Activated CD8-positive, alpha-beta T cell treated with anti-CD3 and anti-CD28 coated beads, Interleukin-2, amount 10 ng/mL, durations not matched to agents 7 days and 5 days (primary cell): Measurements from ENCODE around the gene OBI1. TPM values are rescaled to one million over a fixed set of nuclear protein-coding genes. Genes with fewer than 3 reads are reported as not detected.

ENCODE experiments used
- ATAC-seq: fragments of 150-1000 bp; cut with Tn5 transposase; one replicate; pipeline ENCODE4 v1.10.0; 2021; ENCODE audit warnings: moderate library complexity
- CTCF ChIA-PET: fragments of 350-600 bp; sonication (Branson Sonifier 250); formaldehyde crosslinking; loops from one replicate; lab custom pipeline; 2021; ENCODE audit warnings: antibody characterized with exemption; lab: Charles Lee
- POLR2A ChIA-PET: fragments of 350-600 bp; sonication (Branson Sonifier 250); formaldehyde crosslinking; loops from one replicate; lab custom pipeline; 2021; ENCODE audit warnings: antibody characterized with exemption; lab: Charles Lee
- DNase-seq: peaks from one replicate; pipeline ENCODE4 v3.0.0-alpha.2; 2020
- H3K27ac Mint-ChIP-seq: one replicate; pipeline ENCODE4 v1.8.0; 2021; ENCODE audit warnings: mild to moderate bottlenecking, mixed read lengths
- H3K27me3 Mint-ChIP-seq: one replicate; pipeline ENCODE4 v1.8.0; 2021; ENCODE audit warnings: low read depth, mixed read lengths
- H3K36me3 Mint-ChIP-seq: one replicate; pipeline ENCODE4 v1.8.0; 2021; ENCODE audit warnings: low read depth, mixed read lengths
- H3K4me1 Mint-ChIP-seq: one replicate; pipeline ENCODE4 v1.8.0; 2021; ENCODE audit warnings: low read depth, mixed read lengths
- H3K4me3 Mint-ChIP-seq: one replicate; pipeline ENCODE4 v1.8.0; 2021; ENCODE audit warnings: mild to moderate bottlenecking, mixed read lengths
- H3K9me3 Mint-ChIP-seq: one replicate; pipeline ENCODE4 v1.8.0; 2022; ENCODE audit warnings: mixed read lengths; ENCODE audit not compliant: insufficient read depth
- total RNA-seq, 2 experiments: library from RNA; stranded (reverse); gene quantifications; one replicate each; pipeline ENCODE4 v1.2.3, GENCODE V29; 2021

OBI1 gene
- total RNA-seq, 2 experiments from 2014 or later = 20.0 to 21.4 TPM

GRCh38 chr13:78600280-78600883 lies 58.6 kb downstream of the OBI1 start:
- ATAC-seq (no peak), DNase-seq (no peak)
- peaks cover 77% of the 10 kb centered on the region for H3K27me3 Mint-ChIP-seq
- H3K4me3 Mint-ChIP-seq = no peak overlapping the region
- H3K27ac Mint-ChIP-seq = peak overlapping the region; percentile 28
- H3K36me3 Mint-ChIP-seq = peaks cover 7% of the 10 kb centered on the region
- CTCF ChIA-PET = no interaction called here
- peaks cover 30% of the 10 kb centered on the region for H3K4me1 Mint-ChIP-seq
- no peaks in the 10 kb centered on the region for H3K9me3 Mint-ChIP-seq
- POLR2A ChIA-PET = interaction anchor here (0.6 kb wide), 1 partner anchor 58 kb away, joined by 3 read pairs; no protein-coding TSS in a partner anchor

GRCh38 chr13:78599645-78600279 lies 59.2 kb downstream of the OBI1 start:
- Mint-ChIP-seq H3K27me3 (peaks cover 76% of the 10 kb centered on the region), H3K4me3 (no peak overlapping the region), H3K36me3 (peaks cover 7% of the 10 kb centered on the region), H3K9me3 (no peaks in the 10 kb centered on the region), H3K27ac (no peak overlapping the region), H3K4me1 (peaks cover 28% of the 10 kb centered on the region)
- DNase-seq (no peak), ATAC-seq (no peak)
- CTCF ChIA-PET = no interaction called here
- POLR2A ChIA-PET = interaction anchor here (0.6 kb wide), 1 partner anchor 59 kb away, joined by 3 read pairs; no protein-coding TSS in a partner anchor

GRCh38 chr13:78598966-78599644 lies 59.9 kb downstream of the OBI1 start:
- H3K27me3 Mint-ChIP-seq = peaks cover 77% of the 10 kb centered on the region
- H3K4me1 Mint-ChIP-seq = peaks cover 25% of the 10 kb centered on the region
- no peaks in the 10 kb centered on the region for H3K9me3 Mint-ChIP-seq
- DNase-seq (no peak), ATAC-seq (no peak)
- ChIA-PET CTCF (no interaction called here), POLR2A (no interaction called here)
- H3K4me3 Mint-ChIP-seq = no peak overlapping the region
- H3K27ac Mint-ChIP-seq = no peak overlapping the region
- H3K36me3 Mint-ChIP-seq = peaks cover 7% of the 10 kb centered on the region

- ChIA-PET POLR2A (no interaction called here), CTCF (no interaction called here)
- DNase-seq (no peak), ATAC-seq (no peak)
- no peaks in the 10 kb centered on the region for H3K9me3 Mint-ChIP-seq
- H3K27ac Mint-ChIP-seq = no peak overlapping the region
- peaks cover 77% of the 10 kb centered on the region for H3K27me3 Mint-ChIP-seq
- H3K4me1 Mint-ChIP-seq = peaks cover 18% of the 10 kb centered on the region
- H3K36me3 Mint-ChIP-seq = peaks cover 7% of the 10 kb centered on the region
- no peak overlapping the region for H3K4me3 Mint-ChIP-seq
Observed at GRCh38 chr13:78598116-78598781, 60.7 kb downstream of the OBI1 start.

- Mint-ChIP-seq H3K9me3 (no peaks in the 10 kb centered on the region), H3K27me3 (peaks cover 81% of the 10 kb centered on the region), H3K4me3 (no peak overlapping the region), H3K27ac (no peak overlapping the region), H3K4me1 (peaks cover 15% of the 10 kb centered on the region), H3K36me3 (peaks cover 4% of the 10 kb centered on the region)
- ChIA-PET CTCF (no interaction called here), POLR2A (no interaction called here)
- ATAC-seq = no peak
- DNase-seq = no peak
Observed at GRCh38 chr13:78597602-78597932, 61.4 kb downstream of the OBI1 start.

GRCh38 chr13:78596736-78597601 lies 62.0 kb downstream of the OBI1 start:
- Mint-ChIP-seq H3K27ac (no peak overlapping the region), H3K36me3 (no peaks in the 10 kb centered on the region), H3K4me3 (peak overlapping the region; percentile 18), H3K27me3 (peaks cover 82% of the 10 kb centered on the region), H3K9me3 (no peaks in the 10 kb centered on the region), H3K4me1 (peaks cover 11% of the 10 kb centered on the region)
- DNase-seq (no peak), ATAC-seq (no peak)
- ChIA-PET CTCF (interaction anchor here (1.1 to 1.4 kb wide), 2 partner anchors 8 to 10 kb away, joined by 4 to 5 read pairs; no protein-coding TSS in a partner anchor), POLR2A (no interaction called here)

- CTCF ChIA-PET = interaction anchor here (1.1 to 1.4 kb wide), 2 partner anchors 9 to 10 kb away, joined by 4 to 5 read pairs; no protein-coding TSS in a partner anchor
- no peak for ATAC-seq
Observed at GRCh38 chr13:78596399-78596735, 62.6 kb downstream of the OBI1 start.

GRCh38 chr13:78595495-78596398 lies 63.2 kb downstream of the OBI1 start:
- H3K27ac Mint-ChIP-seq = no peak overlapping the region
- no peak for ATAC-seq
- no peaks in the 10 kb centered on the region for H3K36me3 Mint-ChIP-seq
- peaks cover 4% of the 10 kb centered on the region for H3K4me1 Mint-ChIP-seq
- POLR2A ChIA-PET = no interaction called here
- peak overlapping the region; percentile 42 for H3K4me3 Mint-ChIP-seq
- no peak for DNase-seq
- CTCF ChIA-PET = interaction anchor here (1.1 to 1.4 kb wide), 2 partner anchors 9 kb away, joined by 4 to 5 read pairs; no protein-coding TSS in a partner anchor
- H3K27me3 Mint-ChIP-seq = peaks cover 77% of the 10 kb centered on the region
- H3K9me3 Mint-ChIP-seq = no peaks in the 10 kb centered on the region

More at GRCh38 chr13:78596399-78596735, 62.6 kb downstream of the OBI1 start:
- Mint-ChIP-seq H3K4me1 (peaks cover 9% of the 10 kb centered on the region), H3K9me3 (no peaks in the 10 kb centered on the region), H3K36me3 (no peaks in the 10 kb centered on the region), H3K27ac (no peak overlapping the region), H3K27me3 (peaks cover 83% of the 10 kb centered on the region), H3K4me3 (peak overlapping the region; percentile 18)
- POLR2A ChIA-PET = no interaction called here
- DNase-seq = no peak

GRCh38 chr13:78594456-78594975 lies 64.4 kb downstream of the OBI1 start:
- Mint-ChIP-seq H3K9me3 (no peaks in the 10 kb centered on the region), H3K27ac (no peak overlapping the region), H3K4me1 (no peaks in the 10 kb centered on the region), H3K27me3 (peaks cover 74% of the 10 kb centered on the region), H3K36me3 (no peaks in the 10 kb centered on the region), H3K4me3 (no peak overlapping the region)
- DNase-seq = no peak
- ChIA-PET POLR2A (no interaction called here), CTCF (no interaction called here)
- ATAC-seq = no peak

GRCh38 chr13:78593652-78594455 lies 65.1 kb downstream of the OBI1 start:
- no peaks in the 10 kb centered on the region for H3K9me3 Mint-ChIP-seq
- no peak for ATAC-seq
- no peak for DNase-seq
- peak overlapping the region; percentile 18 for H3K4me3 Mint-ChIP-seq
- H3K27me3 Mint-ChIP-seq = peaks cover 75% of the 10 kb centered on the region
- H3K27ac Mint-ChIP-seq = no peak overlapping the region
- ChIA-PET POLR2A (no interaction called here), CTCF (no interaction called here)
- H3K36me3 Mint-ChIP-seq = no peaks in the 10 kb centered on the region
- H3K4me1 Mint-ChIP-seq = no peaks in the 10 kb centered on the region
